ENCODE results near the gene SRD5A1.

DNA sequence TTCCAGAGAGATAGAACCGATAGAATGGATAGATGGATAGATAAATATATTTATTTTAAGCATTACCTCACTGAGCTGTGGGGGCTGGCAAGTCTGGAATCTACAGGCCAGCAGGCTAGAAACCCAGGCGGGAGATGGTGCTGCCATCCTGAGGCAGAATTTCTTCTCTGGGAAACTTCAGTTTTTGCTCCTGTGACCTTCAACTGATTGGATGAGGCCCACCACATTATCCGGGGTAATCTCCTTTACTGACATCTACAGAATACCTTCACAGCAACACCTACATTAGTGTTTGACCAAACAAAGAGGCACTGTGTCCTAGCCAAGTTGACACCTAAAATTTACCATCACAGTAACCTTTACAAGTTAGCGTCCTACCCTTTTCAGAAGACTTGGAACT, 50.8 kb downstream of the SRD5A1 start:
- no peak for TF ChIP-seq POLR2A (IDR thresholded peaks at IDR 0.05; ENCODE audit: low read depth, low read length)
- no peak for TF ChIP-seq POLR2AphosphoS5 (IDR thresholded peaks at IDR 0.05; ENCODE audit: low read depth, low read length)
- no peak for TF ChIP-seq SPI1 (IDR thresholded peaks at IDR 0.05; ENCODE audit: low read depth, low read length)
- no peak for TF ChIP-seq TAF1 (IDR thresholded peaks at IDR 0.05; ENCODE audit: low read depth, low read length)

Data from GM12891 (cell line).